ENCODE data around the gene CALHM4.

The CALHM4 gene

DNA sequence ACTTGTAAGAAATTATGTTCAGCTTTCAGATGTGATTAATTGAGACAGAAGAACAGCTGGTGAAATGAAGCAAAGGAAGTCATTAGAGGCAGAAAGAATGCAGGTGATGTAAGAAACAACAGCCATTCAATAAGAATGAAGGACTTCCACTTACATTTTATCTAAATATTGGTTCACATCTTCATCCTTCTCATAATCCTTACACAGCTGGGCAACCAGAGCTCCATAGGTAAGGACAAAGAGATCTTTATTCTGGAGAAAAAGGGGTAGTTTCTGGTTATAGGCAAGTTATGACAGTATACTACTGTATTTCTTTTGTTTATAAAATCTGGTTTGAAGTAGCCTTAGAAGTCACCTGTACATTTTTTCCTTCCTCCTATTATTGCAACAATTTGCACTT is 10.4 kb upstream of the CALHM4 start:
- TF ChIP-seq, protein P1, sequence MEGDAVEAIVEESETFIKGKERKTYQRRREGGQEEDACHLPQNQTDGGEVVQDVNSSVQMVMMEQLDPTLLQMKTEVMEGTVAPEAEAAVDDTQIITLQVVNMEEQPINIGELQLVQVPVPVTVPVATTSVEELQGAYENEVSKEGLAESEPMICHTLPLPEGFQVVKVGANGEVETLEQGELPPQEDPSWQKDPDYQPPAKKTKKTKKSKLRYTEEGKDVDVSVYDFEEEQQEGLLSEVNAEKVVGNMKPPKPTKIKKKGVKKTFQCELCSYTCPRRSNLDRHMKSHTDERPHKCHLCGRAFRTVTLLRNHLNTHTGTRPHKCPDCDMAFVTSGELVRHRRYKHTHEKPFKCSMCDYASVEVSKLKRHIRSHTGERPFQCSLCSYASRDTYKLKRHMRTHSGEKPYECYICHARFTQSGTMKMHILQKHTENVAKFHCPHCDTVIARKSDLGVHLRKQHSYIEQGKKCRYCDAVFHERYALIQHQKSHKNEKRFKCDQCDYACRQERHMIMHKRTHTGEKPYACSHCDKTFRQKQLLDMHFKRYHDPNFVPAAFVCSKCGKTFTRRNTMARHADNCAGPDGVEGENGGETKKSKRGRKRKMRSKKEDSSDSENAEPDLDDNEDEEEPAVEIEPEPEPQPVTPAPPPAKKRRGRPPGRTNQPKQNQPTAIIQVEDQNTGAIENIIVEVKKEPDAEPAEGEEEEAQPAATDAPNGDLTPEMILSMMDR (IDR thresholded peaks at IDR 0.05; ENCODE audit: insufficient read depth, low read length, poor library complexity, severe bottlenecking): no peak
- TF ChIP-seq EZH2phosphoT487 (conservative IDR thresholded peaks at IDR 0.05; ENCODE audit: low read length): no peak
- Histone ChIP-seq H3K27ac (ENCODE audit: low read depth, low read length) (no peak overlapping the region), H3K79me2 (ENCODE audit: insufficient read depth, low read length) (no peaks in the 10 kb centered on the region), H4K20me1 (ENCODE audit: low read depth, low read length) (no peaks in the 10 kb centered on the region), H3K4me3 (ENCODE audit: insufficient read depth, low read length, poor library complexity, severe bottlenecking) (no peak overlapping the region), H3K9me2 (replicated peaks; ENCODE audit: insufficient read depth, low read length) (no peaks in the 10 kb centered on the region), H3K9me3 (ENCODE audit: insufficient read depth, low read length) (no peaks in the 10 kb centered on the region), H3K9ac (ENCODE audit: low read length) (no peak overlapping the region), H3K36me3 (ENCODE audit: low read length) (no peaks in the 10 kb centered on the region), H3F3A (ENCODE audit: insufficient read depth) (no peaks in the 10 kb centered on the region), H3K27me3 (ENCODE audit: low read length) (no peaks in the 10 kb centered on the region), H3K4me2 (ENCODE audit: low read depth, low read length, poor library complexity, severe bottlenecking) (no peak overlapping the region), H2AFZ (ENCODE audit: low read depth, low read length, severe bottlenecking) (no peak overlapping the region)

DNA sequence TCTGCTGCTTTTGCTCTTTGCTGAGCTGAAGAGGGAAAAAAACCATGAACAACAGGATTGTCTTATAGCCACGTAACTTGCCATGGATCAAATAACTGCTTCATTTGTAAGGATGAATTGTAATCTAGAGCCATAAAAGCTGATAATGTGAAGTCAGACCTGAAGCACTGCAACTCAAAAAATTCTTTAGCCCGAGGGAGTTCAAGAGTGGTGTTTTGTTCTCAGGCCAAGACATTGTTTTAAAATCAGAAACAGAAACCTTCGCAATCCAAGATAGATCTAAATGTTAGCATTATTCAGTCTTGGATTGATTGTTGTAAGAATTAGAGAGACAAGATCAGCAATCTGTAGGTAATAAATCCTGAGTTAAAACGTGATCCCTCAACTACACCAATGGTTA is 7.9 kb upstream of the CALHM4 start, which contains the start of gene TRAPPC3L:
Gene TRAPPC3L, minus strand, starts transcription at position 34 of the 400 bp plus-strand sequence. CDS start 170 bp downstream, outside the sequence.
- no peak for TF ChIP-seq EZH2phosphoT487 (conservative IDR thresholded peaks at IDR 0.05; ENCODE audit: low read length)
- TF ChIP-seq, protein P1 (IDR thresholded peaks at IDR 0.05; ENCODE audit: insufficient read depth, low read length, poor library complexity, severe bottlenecking): no peak
- Histone ChIP-seq H3K9ac (ENCODE audit: low read length) (no peak within 1 kb of the TSS), H3K4me2 (ENCODE audit: low read depth, low read length, poor library complexity, severe bottlenecking) (no peak within 1 kb of the TSS), H3K4me3 (ENCODE audit: insufficient read depth, low read length, poor library complexity, severe bottlenecking) (no peak within 1 kb of the TSS), H3K27ac (ENCODE audit: low read depth, low read length) (no peak within 1 kb of the TSS), H3K36me3 (ENCODE audit: low read length) (no peaks in the 10 kb centered on the region), H3K9me3 (ENCODE audit: insufficient read depth, low read length) (no peaks in the 10 kb centered on the region), H3K9me2 (replicated peaks; ENCODE audit: insufficient read depth, low read length) (no peaks in the 10 kb centered on the region), H4K20me1 (ENCODE audit: low read depth, low read length) (no peaks in the 10 kb centered on the region), H3K79me2 (ENCODE audit: insufficient read depth, low read length) (no peaks in the 10 kb centered on the region), H3F3A (ENCODE audit: insufficient read depth) (no peaks in the 10 kb centered on the region), H2AFZ (ENCODE audit: low read depth, low read length, severe bottlenecking) (no peak within 1 kb of the TSS), H3K27me3 (ENCODE audit: low read length) (no peaks in the 10 kb centered on the region)

DNA sequence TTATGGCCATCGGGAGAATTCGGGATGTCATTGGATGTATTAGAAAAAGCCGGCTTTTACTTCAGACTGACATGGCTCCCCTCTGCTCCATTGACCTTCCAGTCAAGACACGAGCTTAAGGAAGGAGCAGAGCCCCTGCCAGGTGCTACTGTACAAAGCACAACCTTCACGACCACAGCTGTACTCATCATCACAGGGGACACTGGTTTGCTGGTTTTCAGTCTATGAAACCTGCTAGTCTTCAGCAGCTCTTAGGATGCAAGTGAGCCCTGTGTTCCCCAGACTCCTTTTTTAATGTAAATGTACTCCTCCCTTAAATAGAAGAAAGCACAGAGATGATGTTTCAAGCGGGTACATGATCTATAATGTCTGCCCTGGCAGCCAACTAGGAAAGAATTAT is 6.2 kb upstream of the CALHM4 start:
- H4K20me1 ChIP-seq (ENCODE audit: low read depth, low read length): no peaks in the 10 kb centered on the region
- no peaks in the 10 kb centered on the region for H3K9me2 ChIP-seq (replicated peaks; ENCODE audit: insufficient read depth, low read length)
- no peak overlapping the region for H3K27ac ChIP-seq (ENCODE audit: low read depth, low read length)
- no peaks in the 10 kb centered on the region for H3K27me3 ChIP-seq (ENCODE audit: low read length)
- no peak overlapping the region for H3K9ac ChIP-seq (ENCODE audit: low read length)
- H3K36me3 ChIP-seq (ENCODE audit: low read length): no peaks in the 10 kb centered on the region
- H3K4me2 ChIP-seq (ENCODE audit: low read depth, low read length, poor library complexity, severe bottlenecking): no peak overlapping the region
- H3K4me3 ChIP-seq (ENCODE audit: insufficient read depth, low read length, poor library complexity, severe bottlenecking): no peak overlapping the region
- TF ChIP-seq, protein P1 (IDR thresholded peaks at IDR 0.05; ENCODE audit: insufficient read depth, low read length, poor library complexity, severe bottlenecking): no peak
- TF ChIP-seq EZH2phosphoT487 (conservative IDR thresholded peaks at IDR 0.05; ENCODE audit: low read length): no peak
- H3K79me2 ChIP-seq (ENCODE audit: insufficient read depth, low read length): no peaks in the 10 kb centered on the region
- no peak overlapping the region for H2AFZ ChIP-seq (ENCODE audit: low read depth, low read length, severe bottlenecking)
- H3F3A ChIP-seq (ENCODE audit: insufficient read depth): no peaks in the 10 kb centered on the region
- H3K9me3 ChIP-seq (ENCODE audit: insufficient read depth, low read length): no peaks in the 10 kb centered on the region

Data from SU-DHL-6 (cell line).